Activated CD8-positive, alpha-beta memory T cell treated with anti-CD3 and anti-CD28 coated beads for 24 hours (primary cell): Measurements from ENCODE around the gene MPDZ.
"Not testable (repeated sequence)": the region's sequence is repeated elsewhere in the genome, so short reads cannot be mapped to it uniquely, and the experiment has no call there.

Experiments used
- DNase-seq: peaks from one replicate; pipeline ENCODE4 v3.0.0-alpha.2; 2020

Gene MPDZ

GRCh38 chr9:13263511-13263910 lies 16.0 kb downstream of the MPDZ start:
- DNase-seq: no peak

GRCh38 chr9:13252852-13253251 lies 26.6 kb downstream of the MPDZ start:
- no peak for DNase-seq

- no peak for DNase-seq
Measured at GRCh38 chr9:13244181-13244580, 35.3 kb downstream of the MPDZ start.

- DNase-seq: no peak
Measured at GRCh38 chr9:13241283-13241682, 38.2 kb downstream of the MPDZ start.

GRCh38 chr9:13239660-13240059 lies 39.8 kb downstream of the MPDZ start:
- DNase-seq: no peak

- DNase-seq: no peak
Measured at GRCh38 chr9:13239208-13239607, 40.3 kb downstream of the MPDZ start.

- DNase-seq: no peak
Measured at GRCh38 chr9:13234932-13235331, 44.6 kb downstream of the MPDZ start.

- no peak for DNase-seq
Measured at GRCh38 chr9:13228431-13228830, 51.1 kb downstream of the MPDZ start.

- no peak for DNase-seq
Measured at GRCh38 chr9:13224366-13224765, 55.1 kb downstream of the MPDZ start.

- not testable (repeated sequence) for DNase-seq
Measured at GRCh38 chr9:13222733-13223132, 56.8 kb downstream of the MPDZ start.

- no peak for DNase-seq
Measured at GRCh38 chr9:13221741-13222140, 57.8 kb downstream of the MPDZ start.

- DNase-seq: no peak
Measured at GRCh38 chr9:13220837-13221236, 58.7 kb downstream of the MPDZ start.

GRCh38 chr9:13215791-13216554 lies 63.5 kb downstream of the MPDZ start:
- no peak for DNase-seq

- no peak for DNase-seq
Measured at GRCh38 chr9:13213998-13214397, 65.5 kb downstream of the MPDZ start.

GRCh38 chr9:13213337-13213736 lies 66.2 kb downstream of the MPDZ start:
- no peak for DNase-seq

- DNase-seq: no peak
Measured at GRCh38 chr9:13210306-13210705, 69.2 kb downstream of the MPDZ start.

- DNase-seq: no peak
Measured at GRCh38 chr9:13209498-13209897, 70.0 kb downstream of the MPDZ start.

- no peak for DNase-seq
Measured at GRCh38 chr9:13205824-13206223, 73.7 kb downstream of the MPDZ start.

- DNase-seq: no peak
Measured at GRCh38 chr9:13190040-13190439, 89.5 kb downstream of the MPDZ start.

- no peak for DNase-seq
Measured at GRCh38 chr9:13189362-13189761, 90.1 kb downstream of the MPDZ start.

GRCh38 chr9:13186774-13187173 lies 92.7 kb downstream of the MPDZ start:
- no peak for DNase-seq

- DNase-seq: no peak
Measured at GRCh38 chr9:13186091-13186490, 93.4 kb downstream of the MPDZ start.

- DNase-seq: no peak
Measured at GRCh38 chr9:13181652-13182051, 97.8 kb downstream of the MPDZ start.

GRCh38 chr9:13179257-13179656 lies 100.2 kb downstream of the MPDZ start:
- DNase-seq: no peak

- DNase-seq: no peak
Measured at GRCh38 chr9:13175732-13176131, 103.8 kb downstream of the MPDZ start.
